Caco-2 (cell line): ENCODE results near the gene BYSL. TPM values are rescaled to one million over a fixed set of nuclear protein-coding genes. Genes with fewer than 3 reads are reported as not detected.

Experiments used
- BruUV-seq: library from RNA; stranded (reverse); fragments of 400-500 nt; replicated peaks from 2 replicates; lab custom pipeline; 2021; lab: Mats Ljungman, UMichigan
- CTCF ChIA-PET: fragments of 300-600 bp; sonication (Branson Sonifier 250); formaldehyde crosslinking; loops from one replicate; lab custom pipeline; 2022; ENCODE audit warnings: antibody characterized with exemption; lab: Charles Lee
- POLR2A ChIA-PET: fragments of 300-600 bp; sonication (Branson Sonifier 250); formaldehyde crosslinking; loops from one replicate; lab custom pipeline; 2022; ENCODE audit warnings: antibody characterized with exemption; lab: Charles Lee
- DNase-seq, 2 experiments: peaks; one replicate each; pipeline versions ENCODE4 v3.0.0 to v3.0.0-alpha.2; 2020 to 2022
- H3K27me3 ChIP-seq: replicated peaks from 2 replicates; pipeline ENCODE4 v1.6.0; 2011; ENCODE audit warnings: low read length; ENCODE audit not compliant: control insufficient read depth, insufficient read depth
- H3K36me3 ChIP-seq: 2 replicates; pipeline ENCODE4 v1.5.1; 2011; ENCODE audit warnings: low read length; ENCODE audit not compliant: control insufficient read depth, insufficient read depth
- H3K4me1 ChIP-seq: fragments of 250-450 bp; sonication (Bioruptor Pico); 2 replicates; pipeline ENCODE4 v1.5.1; 2020; ENCODE audit warnings: mild to moderate bottlenecking
- H3K4me3 ChIP-seq: 2 replicates; pipeline ENCODE4 v1.5.1; 2011; ENCODE audit warnings: low read depth, mild to moderate bottlenecking, control low read depth, low read length
- H3K9me3 ChIP-seq: fragments of 250-450 bp; sonication (Bioruptor Pico); 2 replicates; pipeline ENCODE4 v1.5.1; 2020; ENCODE audit warnings: mild to moderate bottlenecking, moderate library complexity
- H3K27ac Mint-ChIP-seq: one replicate; pipeline ENCODE4 v1.8.0; 2022; ENCODE audit warnings: mixed read lengths; ENCODE audit not compliant: unreplicated experiment
- H3K27me3 Mint-ChIP-seq: one replicate; pipeline ENCODE4 v1.8.0; 2022; ENCODE audit warnings: mixed read lengths; ENCODE audit not compliant: insufficient read depth, unreplicated experiment
- H3K36me3 Mint-ChIP-seq: one replicate; pipeline ENCODE4 v1.8.0; 2022; ENCODE audit warnings: mild to moderate bottlenecking, mixed read lengths; ENCODE audit not compliant: insufficient read depth, unreplicated experiment
- H3K4me1 Mint-ChIP-seq: one replicate; pipeline ENCODE4 v1.8.0; 2022; ENCODE audit warnings: low read depth, mixed read lengths; ENCODE audit not compliant: unreplicated experiment
- H3K4me3 Mint-ChIP-seq: one replicate; pipeline ENCODE4 v1.8.0; 2022; ENCODE audit warnings: mild to moderate bottlenecking, moderate library complexity, mixed read lengths; ENCODE audit not compliant: unreplicated experiment
- H3K9me3 Mint-ChIP-seq: one replicate; pipeline ENCODE4 v1.8.0; 2022; ENCODE audit warnings: mixed read lengths; ENCODE audit not compliant: unreplicated experiment
- intact Hi-C: fragments of 100-400 bp; cut with micrococcal nuclease; formaldehyde crosslinking; loops from one replicate; pipeline ENCODE4 v1.10.0; 2022; ENCODE audit not compliant: unreplicated experiment
- total RNA-seq: library from RNA; stranded (reverse); gene quantifications from 2 replicates; pipeline ENCODE4 v1.2.3, GENCODE V29; 2022
- TF ChIP-seq, protein P1 (sequence below), 2 experiments: fragments of 200-600 bp in 1 of 2; IDR thresholded peaks; 1 replicate in 1 of 2; 2 replicates in 1 of 2; pipeline versions ENCODE4 v1.5.1 to v1.8.0; 2011 to 2022; ENCODE audit warnings: antibody characterized with exemption in 1 of 2, control low read depth in 1 of 2, inconsistent platforms in 1 of 2, low read depth in 1 of 2, low read length in 1 of 2, mild to moderate bottlenecking in 1 of 2, moderate library complexity in 1 of 2; ENCODE audit not compliant: insufficient read depth in 1 of 2, severe bottlenecking in 1 of 2, unreplicated experiment in 1 of 2

Gene BYSL
- total RNA-seq, 1 experiment from 2014 or later: 45.9 TPM

GRCh38 chr6:41872147-41872546, 49.2 kb upstream of the BYSL start:
- no peaks in the 10 kb centered on the region for H3K36me3 ChIP-seq
- Mint-ChIP-seq H3K36me3 (peaks cover 6% of the 10 kb centered on the region), H3K4me1 (no peaks in the 10 kb centered on the region), H3K27ac (no peak overlapping the region), H3K9me3 (no peaks in the 10 kb centered on the region), H3K27me3 (no peaks in the 10 kb centered on the region), H3K4me3 (no peak overlapping the region)
- TF ChIP-seq, protein P1, sequence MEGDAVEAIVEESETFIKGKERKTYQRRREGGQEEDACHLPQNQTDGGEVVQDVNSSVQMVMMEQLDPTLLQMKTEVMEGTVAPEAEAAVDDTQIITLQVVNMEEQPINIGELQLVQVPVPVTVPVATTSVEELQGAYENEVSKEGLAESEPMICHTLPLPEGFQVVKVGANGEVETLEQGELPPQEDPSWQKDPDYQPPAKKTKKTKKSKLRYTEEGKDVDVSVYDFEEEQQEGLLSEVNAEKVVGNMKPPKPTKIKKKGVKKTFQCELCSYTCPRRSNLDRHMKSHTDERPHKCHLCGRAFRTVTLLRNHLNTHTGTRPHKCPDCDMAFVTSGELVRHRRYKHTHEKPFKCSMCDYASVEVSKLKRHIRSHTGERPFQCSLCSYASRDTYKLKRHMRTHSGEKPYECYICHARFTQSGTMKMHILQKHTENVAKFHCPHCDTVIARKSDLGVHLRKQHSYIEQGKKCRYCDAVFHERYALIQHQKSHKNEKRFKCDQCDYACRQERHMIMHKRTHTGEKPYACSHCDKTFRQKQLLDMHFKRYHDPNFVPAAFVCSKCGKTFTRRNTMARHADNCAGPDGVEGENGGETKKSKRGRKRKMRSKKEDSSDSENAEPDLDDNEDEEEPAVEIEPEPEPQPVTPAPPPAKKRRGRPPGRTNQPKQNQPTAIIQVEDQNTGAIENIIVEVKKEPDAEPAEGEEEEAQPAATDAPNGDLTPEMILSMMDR (IDR thresholded peaks at IDR 0.05; ENCODE audit: insufficient read depth in 1 of 2, low read depth in 1 of 2, low read length in 1 of 2, severe bottlenecking in 1 of 2, unreplicated experiment in 1 of 2): no peak
- intact Hi-C loops: no loop called here
- no peaks in the 10 kb centered on the region for H3K4me1 ChIP-seq
- H3K27me3 ChIP-seq: no peaks in the 10 kb centered on the region
- no TSS peak for BruUV-seq
- ChIA-PET POLR2A (interaction anchor here (0.6 kb wide), 1 partner anchor 12 kb away, joined by 3 read pairs; no protein-coding TSS in a partner anchor), CTCF (no interaction called here)
- no peak for DNase-seq
- no peak overlapping the region for H3K4me3 ChIP-seq
- H3K9me3 ChIP-seq: no peaks in the 10 kb centered on the region

DNA sequence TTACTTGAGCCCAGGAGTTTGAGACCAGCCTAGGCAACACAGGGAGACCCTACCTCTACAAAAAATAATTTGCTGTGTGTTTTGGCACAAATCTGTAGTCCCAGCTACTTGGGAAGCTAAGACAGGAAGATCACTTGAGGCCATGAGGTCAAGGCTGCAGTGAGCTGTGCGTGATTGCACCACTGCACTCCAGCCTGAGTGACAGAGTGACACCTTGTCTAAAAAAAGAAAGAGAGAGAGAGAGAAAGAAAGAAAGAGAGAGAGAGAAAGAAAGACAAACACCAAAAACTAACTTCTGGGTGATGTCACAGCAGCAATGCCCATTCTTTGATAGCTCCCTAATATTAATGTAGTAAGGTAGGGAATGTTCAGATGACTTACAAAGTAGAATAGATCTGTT, 46.6 kb upstream of the BYSL start:
- Histone ChIP-seq H3K36me3 (no peaks in the 10 kb centered on the region), H3K9me3 (no peaks in the 10 kb centered on the region), H3K4me1 (no peaks in the 10 kb centered on the region), H3K4me3 (no peak overlapping the region), H3K27me3 (no peaks in the 10 kb centered on the region)
- Mint-ChIP-seq H3K36me3 (peaks cover 6% of the 10 kb centered on the region), H3K27me3 (no peaks in the 10 kb centered on the region), H3K27ac (no peak overlapping the region), H3K4me1 (no peaks in the 10 kb centered on the region), H3K4me3 (no peak overlapping the region), H3K9me3 (no peaks in the 10 kb centered on the region)
- DNase-seq: no peak
- TF ChIP-seq, protein P1 (IDR thresholded peaks at IDR 0.05; ENCODE audit: insufficient read depth in 1 of 2, low read depth in 1 of 2, low read length in 1 of 2, severe bottlenecking in 1 of 2, unreplicated experiment in 1 of 2): no peak
- ChIA-PET CTCF (interaction anchor here (0.6 kb wide), 1 partner anchor 88 kb away, joined by 3 read pairs; no protein-coding TSS in a partner anchor), POLR2A (no interaction called here)
- intact Hi-C loops: no loop called here
- no TSS peak for BruUV-seq

- Mint-ChIP-seq H3K27me3 (no peaks in the 10 kb centered on the region), H3K9me3 (no peaks in the 10 kb centered on the region), H3K27ac (no peak overlapping the region), H3K4me3 (no peak overlapping the region), H3K4me1 (no peaks in the 10 kb centered on the region), H3K36me3 (peaks cover under 1% of the 10 kb centered on the region)
- no peak for DNase-seq
- Histone ChIP-seq H3K4me3 (no peak overlapping the region), H3K36me3 (no peaks in the 10 kb centered on the region), H3K4me1 (no peaks in the 10 kb centered on the region), H3K27me3 (no peaks in the 10 kb centered on the region), H3K9me3 (no peaks in the 10 kb centered on the region)
- TF ChIP-seq, protein P1 (IDR thresholded peaks at IDR 0.05; ENCODE audit: insufficient read depth in 1 of 2, low read depth in 1 of 2, low read length in 1 of 2, severe bottlenecking in 1 of 2, unreplicated experiment in 1 of 2): no peak
- no TSS peak for BruUV-seq
- POLR2A ChIA-PET: no interaction called here
- intact Hi-C loops: no loop called here
- CTCF ChIA-PET: no interaction called here
Measured at GRCh38 chr6:41877051-41877680, 44.1 kb upstream of the BYSL start.
